ENCODE data around the gene PPP1R2C. TPM values are rescaled to one million over a fixed set of nuclear protein-coding genes. Genes with fewer than 3 reads are reported as not detected.

PPP1R2C gene
- polyA plus RNA-seq, 1 donor from 2014 or later: not detected

DNA sequence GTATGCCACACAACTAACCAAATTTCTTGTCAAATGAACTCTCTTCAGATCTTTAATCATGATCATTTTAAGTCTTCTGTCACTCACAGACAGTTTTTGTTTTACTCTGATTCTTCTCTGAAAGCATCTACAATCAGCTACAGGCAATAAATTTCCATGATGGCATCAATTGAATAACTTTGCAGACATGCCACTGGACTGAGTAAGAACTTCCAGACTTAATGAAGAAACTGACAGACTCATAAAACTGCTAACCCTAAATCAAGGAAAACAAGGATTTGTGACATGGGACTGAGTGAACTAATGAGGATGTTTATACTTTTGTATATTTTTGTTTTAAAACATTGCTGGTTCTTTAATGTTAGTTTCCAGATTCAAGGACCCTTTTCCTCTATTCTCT lies 5.5 kb upstream of the PPP1R2C start:
- H3K4me2 ChIP-seq (ENCODE audit: low read length): no peak overlapping the region
- TF ChIP-seq REST (IDR thresholded peaks at IDR 0.05; ENCODE audit: borderline replicate concordance) (no peak), EZH2 (IDR thresholded peaks at IDR 0.05; ENCODE audit: borderline replicate concordance, insufficient read depth, low read length, poor library complexity, severe bottlenecking) (no peak), MXI1 (conservative IDR thresholded peaks at IDR 0.05; ENCODE audit: poor library complexity, severe bottlenecking) (no peak), SMC3 (conservative IDR thresholded peaks at IDR 0.05; ENCODE audit: poor library complexity) (no peak), EP300 (conservative IDR thresholded peaks at IDR 0.05; ENCODE audit: poor library complexity, severe bottlenecking) (no peak), POLR2AphosphoS5 (IDR thresholded peaks at IDR 0.05) (no peak), RAD21 (conservative IDR thresholded peaks at IDR 0.05) (no peak)
- TF ChIP-seq, protein P1, sequence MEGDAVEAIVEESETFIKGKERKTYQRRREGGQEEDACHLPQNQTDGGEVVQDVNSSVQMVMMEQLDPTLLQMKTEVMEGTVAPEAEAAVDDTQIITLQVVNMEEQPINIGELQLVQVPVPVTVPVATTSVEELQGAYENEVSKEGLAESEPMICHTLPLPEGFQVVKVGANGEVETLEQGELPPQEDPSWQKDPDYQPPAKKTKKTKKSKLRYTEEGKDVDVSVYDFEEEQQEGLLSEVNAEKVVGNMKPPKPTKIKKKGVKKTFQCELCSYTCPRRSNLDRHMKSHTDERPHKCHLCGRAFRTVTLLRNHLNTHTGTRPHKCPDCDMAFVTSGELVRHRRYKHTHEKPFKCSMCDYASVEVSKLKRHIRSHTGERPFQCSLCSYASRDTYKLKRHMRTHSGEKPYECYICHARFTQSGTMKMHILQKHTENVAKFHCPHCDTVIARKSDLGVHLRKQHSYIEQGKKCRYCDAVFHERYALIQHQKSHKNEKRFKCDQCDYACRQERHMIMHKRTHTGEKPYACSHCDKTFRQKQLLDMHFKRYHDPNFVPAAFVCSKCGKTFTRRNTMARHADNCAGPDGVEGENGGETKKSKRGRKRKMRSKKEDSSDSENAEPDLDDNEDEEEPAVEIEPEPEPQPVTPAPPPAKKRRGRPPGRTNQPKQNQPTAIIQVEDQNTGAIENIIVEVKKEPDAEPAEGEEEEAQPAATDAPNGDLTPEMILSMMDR (IDR thresholded peaks at IDR 0.05; ENCODE audit: poor library complexity, severe bottlenecking): no peak
- H4K20me1 ChIP-seq (ENCODE audit: insufficient read depth): no peaks in the 10 kb centered on the region
- no peaks in the 10 kb centered on the region for H3K9me3 ChIP-seq (ENCODE audit: low read length)
- H3K36me3 ChIP-seq (ENCODE audit: insufficient read depth, low read length): no peaks in the 10 kb centered on the region
- no peak overlapping the region for H3K4me3 ChIP-seq (ENCODE audit: low read length)
- H3K9ac ChIP-seq (ENCODE audit: low read length): no peak overlapping the region
- no peaks in the 10 kb centered on the region for H3K27me3 ChIP-seq (ENCODE audit: insufficient read depth, low read depth, low read length)
- no peaks in the 10 kb centered on the region for H3K79me2 ChIP-seq (replicated peaks; ENCODE audit: insufficient read depth, low read length)
- no peaks in the 10 kb centered on the region for H3F3A ChIP-seq (ENCODE audit: insufficient read depth, low read length, poor library complexity, severe bottlenecking)
- no peak overlapping the region for H3K27ac ChIP-seq (ENCODE audit: low read length)
- no peaks in the 10 kb centered on the region for H3K9me2 ChIP-seq (ENCODE audit: insufficient read depth, low read length)
- no peak overlapping the region for H2AFZ ChIP-seq (ENCODE audit: low read depth, low read length)

DNA sequence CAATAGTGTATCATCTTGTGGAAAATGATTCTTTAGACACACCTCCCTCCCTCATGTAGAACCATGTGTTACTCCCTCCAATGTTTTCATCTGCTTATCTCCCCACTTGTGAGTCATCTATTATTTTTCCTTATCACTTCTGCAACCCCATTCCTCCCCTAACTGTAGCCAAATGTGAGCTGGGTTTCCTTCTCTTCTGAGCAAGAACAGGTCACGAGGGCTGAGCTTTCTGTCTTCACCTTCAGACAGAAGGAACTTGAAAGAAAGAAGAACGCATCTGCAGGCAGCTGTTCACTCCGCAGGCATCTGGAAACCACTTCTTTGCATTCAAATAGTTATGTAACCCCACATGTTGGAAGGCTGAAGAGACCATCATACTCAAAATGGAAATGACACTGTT lies 1.8 kb downstream of the PPP1R2C start:
- Histone ChIP-seq H3K9me2 (ENCODE audit: insufficient read depth, low read length) (no peaks in the 10 kb centered on the region), H3K27me3 (ENCODE audit: insufficient read depth, low read depth, low read length) (no peaks in the 10 kb centered on the region), H3K79me2 (replicated peaks; ENCODE audit: insufficient read depth, low read length) (no peaks in the 10 kb centered on the region), H3K36me3 (ENCODE audit: insufficient read depth, low read length) (no peaks in the 10 kb centered on the region), H2AFZ (ENCODE audit: low read depth, low read length) (no peak overlapping the region), H3K27ac (ENCODE audit: low read length) (no peak overlapping the region), H4K20me1 (ENCODE audit: insufficient read depth) (no peaks in the 10 kb centered on the region), H3K9ac (ENCODE audit: low read length) (no peak overlapping the region), H3F3A (ENCODE audit: insufficient read depth, low read length, poor library complexity, severe bottlenecking) (no peaks in the 10 kb centered on the region), H3K4me3 (ENCODE audit: low read length) (no peak overlapping the region), H3K9me3 (ENCODE audit: low read length) (no peaks in the 10 kb centered on the region), H3K4me2 (ENCODE audit: low read length) (no peak overlapping the region)
- no peak for TF ChIP-seq EZH2 (IDR thresholded peaks at IDR 0.05; ENCODE audit: borderline replicate concordance, insufficient read depth, low read length, poor library complexity, severe bottlenecking)
- no peak for TF ChIP-seq REST (IDR thresholded peaks at IDR 0.05; ENCODE audit: borderline replicate concordance)
